ENCODE data around the gene PHC3. TPM values are rescaled to one million over a fixed set of nuclear protein-coding genes. Genes with fewer than 3 reads are reported as not detected.
"Not testable (repeated sequence)": the region's sequence is repeated elsewhere in the genome, so short reads cannot be mapped to it uniquely, and the experiment has no call there.

Gene PHC3
- total RNA-seq, 2 donors from 2014 or later = 34.5 to 100 TPM

GRCh38 chr3:170132335-170132734 is 49.2 kb downstream of the PHC3 start:
- no peaks in the 10 kb centered on the region for H3K9me3 ChIP-seq
- peaks cover 6% of the 10 kb centered on the region for H3K4me1 ChIP-seq (replicated peaks)
- H3K36me3 ChIP-seq = peaks cover 0 to 7% of the 10 kb centered on the region in 2 donors
- TF ChIP-seq CTCF (IDR thresholded peaks at IDR 0.05) = no peak
- no peak for TF ChIP-seq POLR2A (IDR thresholded peaks at IDR 0.05)
- no peak for TF ChIP-seq POLR2AphosphoS5 (IDR thresholded peaks at IDR 0.05)
- no peak overlapping the region for H3K4me3 ChIP-seq
- WGBS = 93% methylated on average over 2 of the region's 2 CpGs
- DNase-seq (ENCODE audit: low spot score) = no peak
- no peaks in the 10 kb centered on the region for H3K27me3 ChIP-seq (replicated peaks; ENCODE audit: insufficient read depth)
- intact Hi-C loops (cut with DNase I) = no loop called here
- H3K27ac ChIP-seq = no peak overlapping the region

DNA sequence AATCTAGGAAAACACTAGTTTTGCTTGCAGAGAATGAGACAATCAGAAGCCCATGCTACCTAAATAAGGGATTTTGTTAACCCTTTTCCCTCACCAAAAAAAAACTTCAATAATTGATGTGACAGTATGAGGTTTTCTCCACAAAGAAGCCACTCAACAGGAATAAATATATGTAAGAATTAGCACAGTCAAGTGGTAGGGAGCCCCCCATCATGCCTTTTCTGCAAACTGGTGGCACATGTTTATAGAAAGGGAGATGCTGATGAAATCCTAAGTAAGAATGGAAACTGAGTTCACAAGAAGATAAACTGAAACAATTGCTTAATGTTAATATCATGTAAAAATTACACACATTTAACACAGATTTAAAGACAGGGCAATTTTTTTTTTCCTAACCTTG is 51.0 kb downstream of the PHC3 start:
- H3K4me1 ChIP-seq (replicated peaks) = peaks cover 6% of the 10 kb centered on the region
- H3K4me3 ChIP-seq = no peak overlapping the region
- no peaks in the 10 kb centered on the region for H3K27me3 ChIP-seq (replicated peaks; ENCODE audit: insufficient read depth)
- peaks cover 0 to 7% of the 10 kb centered on the region in 2 donors for H3K36me3 ChIP-seq
- no peak for TF ChIP-seq POLR2A (IDR thresholded peaks at IDR 0.05)
- TF ChIP-seq POLR2AphosphoS5 (IDR thresholded peaks at IDR 0.05) = no peak
- no peak for TF ChIP-seq CTCF (IDR thresholded peaks at IDR 0.05)
- no peaks in the 10 kb centered on the region for H3K9me3 ChIP-seq
- DNase-seq (ENCODE audit: low spot score) = no peak
- no peak overlapping the region for H3K27ac ChIP-seq
- intact Hi-C loops (cut with DNase I) = no loop called here

DNA sequence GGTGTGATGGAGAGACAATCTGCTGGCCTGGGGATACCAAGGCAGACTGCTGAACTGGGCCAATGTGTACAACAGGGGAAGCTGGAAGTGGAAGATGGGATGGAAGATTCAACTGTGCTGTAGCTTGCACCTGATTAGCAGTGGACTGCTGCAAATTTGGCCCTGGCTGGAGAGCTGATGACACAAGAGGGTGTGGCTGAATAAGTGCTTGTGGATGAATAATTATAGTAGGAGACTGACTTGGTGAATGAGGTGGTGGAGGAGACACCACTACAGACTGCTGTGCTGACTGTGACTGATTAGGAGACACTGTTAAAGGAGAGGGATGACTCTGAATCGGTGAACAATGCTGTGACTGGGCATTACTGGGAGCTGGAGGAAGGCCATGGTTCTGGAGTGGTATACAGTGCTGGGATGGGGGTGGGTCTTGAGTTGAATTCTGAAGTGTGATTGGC is 52.5 kb downstream of the PHC3 start:
- Histone ChIP-seq H3K27ac (no peak overlapping the region), H3K4me1 (replicated peaks) (peaks cover 6% of the 10 kb centered on the region), H3K36me3 (peaks cover 0 to 7% of the 10 kb centered on the region in 2 donors), H3K4me3 (no peak overlapping the region), H3K9me3 (no peaks in the 10 kb centered on the region), H3K27me3 (replicated peaks; ENCODE audit: insufficient read depth) (no peaks in the 10 kb centered on the region)
- TF ChIP-seq POLR2AphosphoS5 (IDR thresholded peaks at IDR 0.05) (no peak), POLR2A (IDR thresholded peaks at IDR 0.05) (no peak), CTCF (IDR thresholded peaks at IDR 0.05) (no peak)
- WGBS = 96% methylated on average over 1 of the region's 1 CpG
- intact Hi-C loops (cut with DNase I) = no loop called here
- no peak for DNase-seq (ENCODE audit: low spot score)

DNA sequence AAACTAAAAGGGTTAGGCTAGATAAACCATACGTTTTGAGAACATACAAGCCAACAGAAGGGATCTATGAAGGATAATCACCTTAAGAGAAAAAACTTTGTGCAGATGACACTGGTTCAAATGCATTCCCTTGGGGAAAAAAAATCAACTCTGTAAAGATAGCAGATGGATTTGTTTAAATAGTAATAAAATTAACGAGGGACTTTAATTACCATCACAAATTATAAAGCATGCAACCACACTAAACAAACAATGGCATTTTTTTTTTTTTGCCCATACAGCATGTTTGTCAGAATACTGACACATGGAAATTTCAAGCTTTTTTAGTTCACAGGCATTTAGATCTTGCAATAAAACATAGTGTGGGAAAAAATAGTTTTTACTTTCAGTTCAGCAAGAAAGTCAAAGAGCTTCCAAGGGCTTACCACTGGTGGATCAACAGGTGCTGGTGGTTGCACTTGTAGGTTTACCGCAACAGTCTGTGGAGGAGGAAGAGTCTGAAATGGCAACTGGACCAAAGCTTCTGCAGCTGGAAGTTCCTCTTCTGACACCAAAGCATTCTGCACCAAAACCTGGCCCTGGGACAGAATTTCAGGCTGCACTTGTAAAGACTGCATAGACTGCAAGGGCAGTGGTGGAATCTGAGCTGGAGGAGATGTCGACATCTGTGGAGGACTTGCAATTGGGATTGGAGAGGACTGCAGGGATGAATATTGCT is 53.1 kb downstream of the PHC3 start:
- H3K27ac ChIP-seq = no peak overlapping the region
- H3K4me1 ChIP-seq (replicated peaks) = peaks cover 6% of the 10 kb centered on the region
- no peaks in the 10 kb centered on the region for H3K9me3 ChIP-seq
- WGBS = 51% methylated on average over 4 of the region's 4 CpGs
- H3K4me3 ChIP-seq = no peak overlapping the region
- H3K27me3 ChIP-seq (replicated peaks; ENCODE audit: insufficient read depth) = no peaks in the 10 kb centered on the region
- TF ChIP-seq POLR2AphosphoS5 (IDR thresholded peaks at IDR 0.05) = no peak
- no peak for TF ChIP-seq POLR2A (IDR thresholded peaks at IDR 0.05)
- TF ChIP-seq CTCF (IDR thresholded peaks at IDR 0.05) = no peak
- no peak for DNase-seq (ENCODE audit: low spot score)
- H3K36me3 ChIP-seq = peaks cover 0 to 7% of the 10 kb centered on the region in 2 donors
- intact Hi-C loops (cut with DNase I) = no loop called here

DNA sequence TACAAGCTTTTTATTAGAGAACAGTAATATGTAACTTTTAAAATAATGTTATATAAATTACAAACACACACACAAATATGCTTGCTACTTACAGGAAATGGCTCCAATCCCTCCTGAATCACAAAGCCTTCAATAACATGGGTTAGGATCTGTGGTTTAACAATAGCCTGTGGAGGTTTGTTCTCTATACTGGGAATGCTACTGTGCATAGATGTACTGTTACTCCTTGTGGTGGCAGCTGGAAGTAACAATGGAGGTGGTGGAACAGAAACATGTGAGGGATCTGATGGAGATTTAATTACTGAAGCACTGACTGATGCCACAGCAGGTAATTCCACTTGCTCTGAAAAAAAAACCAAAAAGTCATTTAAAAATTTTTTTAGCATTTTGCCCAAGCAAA is 64.4 kb downstream of the PHC3 start:
- H3K4me3 ChIP-seq = no peak overlapping the region
- no peaks in the 10 kb centered on the region for H3K4me1 ChIP-seq (replicated peaks)
- peaks cover 0 to 4% of the 10 kb centered on the region in 2 donors for H3K36me3 ChIP-seq
- no peaks in the 10 kb centered on the region for H3K9me3 ChIP-seq
- intact Hi-C loops (cut with DNase I) = no loop called here
- H3K27me3 ChIP-seq (replicated peaks; ENCODE audit: insufficient read depth) = no peaks in the 10 kb centered on the region
- TF ChIP-seq CTCF (IDR thresholded peaks at IDR 0.05) = no peak
- TF ChIP-seq POLR2A (IDR thresholded peaks at IDR 0.05) = no peak
- TF ChIP-seq POLR2AphosphoS5 (IDR thresholded peaks at IDR 0.05) = no peak
- no peak overlapping the region for H3K27ac ChIP-seq
- DNase-seq (ENCODE audit: low spot score) = no peak

GRCh38 chr3:170114165-170114564 is 67.4 kb downstream of the PHC3 start:
- H3K27me3 ChIP-seq (replicated peaks; ENCODE audit: insufficient read depth); H3K4me3 ChIP-seq; DNase-seq (ENCODE audit: low spot score); H3K27ac ChIP-seq; intact Hi-C loops (cut with DNase I); H3K36me3 ChIP-seq; H3K9me3 ChIP-seq; H3K4me1 ChIP-seq (replicated peaks): not testable (repeated sequence)
- whole genome bisulfite sequencing = 89% methylated on average over 8 of the region's 8 CpGs
